Suprapubic skin (tissue), 3 donors: ENCODE measurements around the gene AMBP.

ENCODE experiments used
- EP300 ChIP-seq: sonication (generic); formaldehyde crosslinking; IDR thresholded peaks from one replicate; pipeline ENCODE4 v1.6.1; 2017; ENCODE audit warnings: antibody characterized with exemption
- TF ChIP-seq, protein P1 (sequence below), 2 donors: fragments of 200-600 bp in 1 of 2; fragments of 450-650 bp in 1 of 2; sonication (generic) in 1 of 2; IDR thresholded peaks; one replicate each; pipeline ENCODE4 v1.5.1; 2016 to 2019; ENCODE audit warnings: antibody characterized with exemption in 2 of 2, mild to moderate bottlenecking in 1 of 2, moderate library complexity in 1 of 2

DNA sequence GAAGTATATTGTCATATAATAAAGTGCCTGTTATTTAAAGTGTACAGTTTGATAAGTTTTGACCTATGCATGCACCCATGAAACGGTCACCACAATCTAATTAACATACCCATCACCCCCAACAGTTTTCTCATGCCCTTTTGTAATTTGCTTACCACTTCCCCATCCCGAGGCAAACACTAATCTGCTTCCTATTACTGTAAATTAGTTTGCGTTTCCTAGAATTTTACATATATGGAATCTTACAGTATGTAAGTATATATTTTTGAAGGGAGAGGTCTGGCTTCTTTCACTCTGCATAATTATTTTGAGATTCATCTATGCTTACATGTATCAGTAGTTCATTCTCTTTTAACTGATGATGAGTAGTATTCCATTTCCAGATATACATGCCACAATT, 56.5 kb downstream of the AMBP start:
- TF ChIP-seq, protein P1, sequence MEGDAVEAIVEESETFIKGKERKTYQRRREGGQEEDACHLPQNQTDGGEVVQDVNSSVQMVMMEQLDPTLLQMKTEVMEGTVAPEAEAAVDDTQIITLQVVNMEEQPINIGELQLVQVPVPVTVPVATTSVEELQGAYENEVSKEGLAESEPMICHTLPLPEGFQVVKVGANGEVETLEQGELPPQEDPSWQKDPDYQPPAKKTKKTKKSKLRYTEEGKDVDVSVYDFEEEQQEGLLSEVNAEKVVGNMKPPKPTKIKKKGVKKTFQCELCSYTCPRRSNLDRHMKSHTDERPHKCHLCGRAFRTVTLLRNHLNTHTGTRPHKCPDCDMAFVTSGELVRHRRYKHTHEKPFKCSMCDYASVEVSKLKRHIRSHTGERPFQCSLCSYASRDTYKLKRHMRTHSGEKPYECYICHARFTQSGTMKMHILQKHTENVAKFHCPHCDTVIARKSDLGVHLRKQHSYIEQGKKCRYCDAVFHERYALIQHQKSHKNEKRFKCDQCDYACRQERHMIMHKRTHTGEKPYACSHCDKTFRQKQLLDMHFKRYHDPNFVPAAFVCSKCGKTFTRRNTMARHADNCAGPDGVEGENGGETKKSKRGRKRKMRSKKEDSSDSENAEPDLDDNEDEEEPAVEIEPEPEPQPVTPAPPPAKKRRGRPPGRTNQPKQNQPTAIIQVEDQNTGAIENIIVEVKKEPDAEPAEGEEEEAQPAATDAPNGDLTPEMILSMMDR (IDR thresholded peaks at IDR 0.05), result no peak
- no peak for TF ChIP-seq EP300
